ENCODE data around the gene ZNF804B.

Gene ZNF804B

GRCh38 chr7:88759230-88760135, at the start of gene ZNF804B:
ZNF804B (plus strand) TSS chr7:88759700; CDS start chr7:88759977, 277 bp downstream.
- no peak for DNase-seq (ENCODE audit: low read depth)
- H3K4me3 ChIP-seq (ENCODE audit: low read depth, low read length), result no peak within 1 kb of the TSS
- TF ChIP-seq CTCF (IDR thresholded peaks at IDR 0.05; ENCODE audit: control insufficient read depth, extremely low read depth, insufficient read depth), result no peak

DNA sequence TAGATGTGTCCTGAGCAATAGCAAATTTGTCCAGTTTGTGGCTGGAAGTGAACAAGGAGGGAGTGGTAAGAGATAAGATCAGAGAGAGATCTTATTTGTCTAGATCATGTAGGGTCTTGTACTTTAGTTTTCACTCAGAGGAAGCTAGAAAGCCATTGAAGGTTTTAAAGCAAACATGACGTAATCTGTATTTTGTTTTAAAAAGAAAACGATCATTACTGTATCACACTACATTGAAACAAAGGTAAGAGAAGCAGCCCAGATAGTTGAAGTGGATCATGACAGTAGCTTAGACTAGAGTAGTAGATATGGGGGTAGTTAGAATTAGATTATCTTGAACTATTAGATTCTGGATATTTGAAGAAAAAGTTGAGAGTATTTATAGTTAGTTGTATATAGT, 23.6 kb upstream of the ZNF804B start:
- no peak overlapping the region for H3K4me3 ChIP-seq (ENCODE audit: low read depth, low read length)

DNA sequence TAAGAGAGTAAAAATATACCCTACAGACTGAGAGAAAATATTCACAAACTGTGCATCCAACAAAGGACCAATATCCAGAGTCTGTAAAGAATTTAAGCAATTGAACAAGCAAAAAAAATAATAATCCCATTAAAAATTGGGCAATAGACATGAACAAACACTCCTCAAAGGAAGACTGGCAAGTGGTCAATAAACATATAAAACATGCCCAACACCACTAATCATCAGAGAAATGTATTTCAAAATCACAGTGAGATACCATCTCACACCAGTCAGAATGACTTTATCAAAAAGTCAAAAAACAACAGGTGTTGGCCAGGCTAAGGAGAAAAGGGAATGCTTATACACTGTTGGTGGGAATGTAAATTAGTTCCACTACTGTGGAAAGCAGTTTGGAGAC, 21.9 kb upstream of the ZNF804B start:
- no peak overlapping the region for H3K4me3 ChIP-seq (ENCODE audit: low read depth, low read length)
- no peak for TF ChIP-seq CTCF (IDR thresholded peaks at IDR 0.05; ENCODE audit: control insufficient read depth, extremely low read depth, insufficient read depth)
- no peak for DNase-seq (ENCODE audit: low read depth)

More for the DNA sequence above, 23.6 kb upstream of the ZNF804B start:
- no peak for TF ChIP-seq CTCF (IDR thresholded peaks at IDR 0.05; ENCODE audit: control insufficient read depth, extremely low read depth, insufficient read depth)
- no peak for DNase-seq (ENCODE audit: low read depth)

DNA sequence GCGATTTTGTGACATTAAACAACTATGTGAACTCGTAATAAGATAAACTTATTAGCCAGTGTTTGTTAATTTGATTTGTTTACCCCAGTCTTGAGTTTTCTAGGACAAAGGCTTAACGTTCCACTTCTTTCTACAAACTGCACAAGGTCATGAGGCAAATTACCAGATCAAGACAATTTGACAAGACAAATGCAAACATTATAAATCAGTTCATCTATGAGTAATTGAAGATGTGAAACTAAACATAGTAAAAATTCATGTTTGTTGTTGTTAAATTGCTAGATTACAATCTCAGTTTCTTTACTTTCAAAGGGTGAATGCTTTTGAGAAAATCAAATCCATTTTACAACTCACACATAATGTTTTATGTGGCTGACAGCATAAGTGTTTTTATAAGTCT, 13.4 kb upstream of the ZNF804B start:
- no peak overlapping the region for H3K4me3 ChIP-seq (ENCODE audit: low read depth, low read length)
- TF ChIP-seq CTCF (IDR thresholded peaks at IDR 0.05; ENCODE audit: control insufficient read depth, extremely low read depth, insufficient read depth), result no peak
- DNase-seq (ENCODE audit: low read depth), result peak; percentile 58

- TF ChIP-seq CTCF (IDR thresholded peaks at IDR 0.05; ENCODE audit: control insufficient read depth, extremely low read depth, insufficient read depth), result no peak
- DNase-seq (ENCODE audit: low read depth), result no peak
- H3K4me3 ChIP-seq (ENCODE audit: low read depth, low read length), result no peak overlapping the region
Measured at GRCh38 chr7:88756802-88757201, 2.7 kb upstream of the ZNF804B start.

- no peak for TF ChIP-seq CTCF (IDR thresholded peaks at IDR 0.05; ENCODE audit: control insufficient read depth, extremely low read depth, insufficient read depth)
- H3K4me3 ChIP-seq (ENCODE audit: low read depth, low read length), result no peak overlapping the region
- no peak for DNase-seq (ENCODE audit: low read depth)
Measured at GRCh38 chr7:88757371-88757770, 2.1 kb upstream of the ZNF804B start.

Measured in LNCaP clone FGC (cell line).